HG03457 (cell line): Measurements from ENCODE around the gene TH.
"Not testable (repeated sequence)": the region's sequence is repeated elsewhere in the genome, so short reads cannot be mapped to it uniquely, and the experiment has no call there.

Source experiments
- ATAC-seq: cut with Tn5 transposase; IDR thresholded peaks from one replicate; pipeline ENCODE4 v1.9.1; 2021; ENCODE audit warnings: moderate number of reproducible peaks; ENCODE audit not compliant: unreplicated experiment

TH gene

DNA sequence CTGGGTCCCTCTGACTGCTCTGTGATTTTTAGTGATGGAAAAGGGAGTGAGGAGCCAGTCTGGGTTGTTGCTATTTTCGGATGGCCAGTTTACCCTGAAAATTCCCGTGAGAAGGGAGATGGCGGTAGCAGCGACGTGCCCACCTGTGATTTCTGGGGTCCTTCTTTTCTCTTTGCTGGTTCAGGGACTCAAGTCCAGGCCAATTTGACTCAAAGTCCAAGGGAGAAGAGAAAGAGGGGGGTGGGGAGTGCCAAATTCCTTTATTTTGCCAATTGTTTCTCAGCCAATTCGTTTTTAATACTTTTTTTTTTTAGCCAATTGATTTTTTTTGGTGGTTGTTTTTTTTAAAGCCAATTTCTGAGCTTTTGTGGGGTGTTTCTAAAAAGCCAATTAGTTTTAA lies 39.4 kb downstream of the TH start:
- ATAC-seq: no peak

DNA sequence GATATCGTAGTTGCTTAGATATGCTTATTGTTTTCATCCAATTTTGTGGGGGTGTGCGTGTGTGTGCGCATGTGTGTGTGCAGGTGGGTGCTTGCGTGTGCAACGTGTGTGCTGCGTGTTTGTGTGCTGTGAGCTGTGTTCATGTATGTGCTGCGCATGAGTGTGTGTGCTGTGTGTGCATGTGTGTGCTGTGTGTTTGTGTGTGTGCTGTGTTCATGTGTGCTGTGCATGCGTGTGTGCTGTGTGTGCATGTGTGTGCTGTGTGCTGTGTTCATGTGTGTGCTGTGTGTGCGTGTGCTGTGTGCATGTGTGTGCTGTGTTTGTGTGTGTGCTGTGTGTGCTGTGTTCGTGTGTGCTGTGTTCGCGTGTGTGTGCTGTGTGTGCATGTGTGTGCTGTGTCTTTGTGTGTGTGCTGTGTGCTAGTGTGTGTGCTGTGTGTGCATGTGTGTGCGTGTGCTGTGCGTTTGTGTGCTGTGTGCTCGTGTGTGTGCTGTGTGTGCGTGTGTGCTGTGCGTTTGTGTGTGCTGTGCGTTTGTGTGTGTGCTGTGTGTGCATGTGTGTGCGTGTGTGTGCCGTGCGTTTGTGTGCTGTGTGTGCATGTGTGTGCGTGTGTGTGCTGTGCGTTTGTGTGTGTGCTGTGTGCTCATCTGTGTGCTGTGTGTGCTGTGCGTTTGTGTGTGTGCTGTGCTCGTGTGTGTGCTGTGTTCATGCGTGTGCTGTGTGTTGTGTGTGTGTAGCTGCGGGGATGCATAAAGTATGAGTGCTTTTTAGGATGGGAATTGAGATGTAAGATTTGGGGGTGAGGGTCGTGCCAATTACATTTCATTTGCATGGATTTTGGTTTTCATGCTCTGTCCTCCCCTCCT lies 40.0 kb downstream of the TH start:
- no peak for ATAC-seq

DNA sequence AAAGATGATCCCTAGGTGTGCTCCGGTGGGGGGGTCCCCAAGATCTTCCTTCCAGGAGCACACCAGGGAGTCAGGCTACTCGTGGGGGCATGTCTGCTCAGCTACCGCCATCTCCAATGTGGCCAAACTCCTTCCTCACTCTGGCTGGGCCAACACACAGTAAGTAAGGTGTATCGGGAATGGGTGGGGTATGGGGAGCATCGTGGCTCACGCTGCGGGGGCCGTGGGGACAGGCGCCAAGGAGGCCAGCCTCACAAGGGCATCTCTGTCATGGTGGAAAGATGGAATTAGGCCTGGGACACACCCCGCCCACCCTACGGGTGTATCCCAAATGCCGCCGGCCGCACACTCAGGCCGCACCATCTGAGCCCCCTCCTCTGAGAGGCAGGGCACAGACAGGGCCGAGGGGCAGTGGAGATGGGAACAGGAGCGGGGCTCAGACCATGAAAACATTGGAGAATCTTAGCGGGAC lies 40.7 kb downstream of the TH start:
- no peak for ATAC-seq

DNA sequence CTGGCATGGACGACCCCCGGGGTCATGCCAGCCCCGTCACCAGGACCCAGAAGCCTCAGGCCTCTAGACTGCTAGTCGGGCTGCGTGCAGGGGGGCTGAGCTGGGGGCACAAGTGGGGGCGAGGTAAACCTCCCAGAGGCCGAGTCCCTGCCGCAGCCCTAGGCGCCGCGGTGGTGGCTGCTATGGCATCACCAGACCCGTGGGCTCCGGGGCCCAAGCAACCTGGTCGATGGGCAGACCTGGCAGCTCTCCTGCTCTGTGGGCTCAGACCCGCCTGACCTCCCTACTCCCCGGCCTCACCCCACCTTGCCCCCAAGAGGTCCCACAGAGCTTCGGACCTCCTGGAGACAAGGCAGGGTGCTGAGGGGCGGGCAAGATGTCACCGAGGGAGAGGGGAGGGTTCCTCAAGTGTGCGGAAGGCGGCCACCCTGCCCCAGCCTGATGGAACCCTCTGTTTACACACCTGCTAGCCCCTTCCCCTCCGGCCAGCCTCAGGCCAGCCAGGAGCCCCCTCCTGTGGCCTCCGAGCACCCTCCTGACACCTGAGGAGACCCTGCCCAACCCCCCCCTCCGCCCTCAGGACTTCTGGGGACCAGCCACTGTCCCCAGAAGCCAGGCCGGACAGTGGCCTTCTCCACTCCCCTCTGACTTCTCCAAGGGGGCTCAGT lies 41.8 kb downstream of the TH start:
- ATAC-seq: no peak

DNA sequence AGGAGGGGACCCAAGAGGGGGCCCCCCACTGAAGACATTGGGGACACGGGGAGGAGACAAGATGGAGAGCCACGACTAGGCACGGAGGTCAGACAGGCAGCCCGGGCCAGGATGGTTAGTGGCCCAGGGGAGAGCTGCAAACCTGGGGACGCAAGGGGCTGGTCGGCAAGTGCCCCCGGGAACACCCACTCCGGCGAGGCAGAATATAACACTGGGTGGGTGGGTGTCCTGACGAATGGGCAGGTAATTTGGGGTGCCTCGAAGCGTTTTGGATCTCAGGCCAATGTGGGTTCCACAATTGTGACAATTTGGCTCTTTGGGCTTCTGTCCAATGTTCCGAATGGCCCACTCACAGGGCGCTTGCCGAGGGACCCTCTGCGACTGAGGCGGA lies 42.3 kb downstream of the TH start:
- no peak for ATAC-seq

DNA sequence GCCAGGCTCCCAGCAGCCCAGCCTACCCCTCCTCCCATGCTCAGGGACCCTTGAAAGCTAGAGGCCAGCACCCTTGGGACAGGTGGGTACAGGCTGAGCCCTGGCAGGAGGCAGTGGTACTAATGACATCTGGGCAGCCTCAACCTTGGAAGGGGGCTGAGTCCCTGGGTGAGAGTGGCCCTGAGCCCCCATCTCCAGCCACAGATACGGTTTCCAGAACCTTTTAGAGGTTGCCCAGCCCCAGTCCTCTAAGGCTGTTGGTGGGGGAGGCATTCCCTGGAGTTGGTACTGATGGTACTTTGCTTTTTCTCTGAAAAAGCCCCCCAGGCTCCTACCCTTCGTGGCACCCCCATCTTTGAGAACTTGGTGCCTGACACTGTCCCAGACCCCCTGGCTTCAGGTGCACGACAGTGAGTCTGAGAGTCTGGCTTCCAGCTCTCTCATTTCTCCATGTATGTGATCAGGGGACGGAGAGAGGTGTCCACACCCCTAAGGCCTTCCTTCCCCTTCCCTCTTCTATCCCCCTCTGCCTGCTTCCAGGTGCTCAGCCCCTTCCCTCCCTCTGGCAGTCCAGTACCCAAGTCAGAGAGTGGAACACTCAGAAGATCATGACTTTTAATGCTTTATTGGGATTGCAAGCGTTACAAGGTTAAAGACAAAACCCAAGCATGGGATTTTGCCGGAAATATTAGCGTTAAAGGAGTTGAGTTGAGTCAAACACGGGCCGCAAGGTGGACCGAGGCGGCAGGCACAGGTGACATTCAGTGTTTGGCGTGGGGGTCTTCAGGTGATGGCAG lies 42.9 kb downstream of the TH start:
- no peak for ATAC-seq

DNA sequence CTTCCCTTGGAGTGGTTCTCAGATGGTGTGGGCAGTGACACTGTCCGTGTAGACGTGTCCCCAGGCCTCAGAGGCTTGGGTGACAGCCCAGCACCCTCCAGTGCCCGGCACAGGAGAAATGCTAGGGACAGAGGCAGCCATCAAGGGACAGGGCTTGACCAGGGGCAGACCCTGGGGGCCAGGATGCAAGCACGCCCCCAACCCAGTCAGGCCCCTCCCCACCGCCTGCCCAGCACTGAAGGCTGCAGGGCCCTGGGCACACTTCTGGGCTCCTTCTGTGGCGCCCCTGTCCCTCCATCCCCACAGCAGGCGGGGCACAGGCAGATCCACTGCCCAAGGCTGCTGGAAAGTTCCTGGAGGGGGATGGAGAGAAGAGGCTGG lies 43.5 kb downstream of the TH start:
- no peak for ATAC-seq

DNA sequence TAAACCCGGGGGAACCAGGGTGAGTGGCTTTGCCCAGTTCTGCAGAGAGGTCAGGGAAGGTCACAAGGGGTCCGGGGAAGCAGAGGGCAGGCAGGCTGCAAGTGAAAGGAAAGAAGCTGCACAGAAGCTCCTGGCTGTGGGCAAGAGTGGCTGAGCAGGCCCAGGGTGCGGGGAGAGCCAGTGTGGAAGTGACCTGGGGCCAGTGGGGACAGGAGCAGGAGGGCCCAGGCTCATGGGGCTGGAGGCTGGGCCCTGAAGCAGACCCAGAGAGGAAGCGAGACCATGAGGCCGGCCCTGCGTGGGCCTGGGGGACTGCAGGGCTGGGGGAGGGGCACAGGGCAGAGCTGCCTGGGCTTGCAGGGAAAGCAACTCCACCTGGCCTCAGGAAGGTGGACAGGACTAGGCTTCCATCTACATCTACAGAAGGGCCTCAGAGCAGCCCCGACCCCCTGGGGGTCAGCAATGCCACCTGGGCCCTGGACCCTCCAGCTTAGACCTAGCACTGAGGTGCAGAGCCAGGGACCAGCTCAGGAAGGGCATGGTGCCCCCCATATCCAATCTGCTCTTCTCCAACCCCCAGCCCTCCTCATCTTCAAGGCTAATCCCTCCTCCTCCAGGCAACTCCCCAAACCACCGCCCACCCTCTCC lies 44.0 kb downstream of the TH start:
- ATAC-seq: no peak

DNA sequence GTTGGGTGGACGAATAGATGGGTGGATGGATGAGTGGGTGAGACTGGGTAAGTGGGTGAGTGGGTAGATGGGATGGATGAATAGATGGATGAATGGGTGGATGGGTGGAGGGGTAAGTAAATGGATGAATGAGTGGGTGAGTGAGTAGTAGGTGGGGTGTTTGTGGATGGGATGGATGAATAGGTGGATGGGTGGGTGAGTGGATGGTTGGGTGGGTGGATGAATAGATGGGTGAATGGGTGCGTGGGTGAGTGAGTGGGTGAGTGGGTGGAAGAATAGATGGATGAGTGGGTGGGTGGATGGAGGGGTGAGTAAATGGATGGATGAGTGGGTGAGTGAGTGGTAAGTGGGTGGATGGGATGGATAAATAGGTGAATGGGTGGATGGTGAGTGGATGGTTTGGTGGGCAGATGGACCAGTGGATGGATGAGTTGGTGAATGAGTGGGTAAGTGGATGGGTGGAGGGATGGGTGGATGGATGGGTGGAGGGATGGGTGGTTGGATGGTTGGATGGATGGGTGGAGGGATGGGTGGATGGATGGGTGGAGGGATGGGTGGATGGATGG lies 45.0 kb downstream of the TH start:
- ATAC-seq: no peak

DNA sequence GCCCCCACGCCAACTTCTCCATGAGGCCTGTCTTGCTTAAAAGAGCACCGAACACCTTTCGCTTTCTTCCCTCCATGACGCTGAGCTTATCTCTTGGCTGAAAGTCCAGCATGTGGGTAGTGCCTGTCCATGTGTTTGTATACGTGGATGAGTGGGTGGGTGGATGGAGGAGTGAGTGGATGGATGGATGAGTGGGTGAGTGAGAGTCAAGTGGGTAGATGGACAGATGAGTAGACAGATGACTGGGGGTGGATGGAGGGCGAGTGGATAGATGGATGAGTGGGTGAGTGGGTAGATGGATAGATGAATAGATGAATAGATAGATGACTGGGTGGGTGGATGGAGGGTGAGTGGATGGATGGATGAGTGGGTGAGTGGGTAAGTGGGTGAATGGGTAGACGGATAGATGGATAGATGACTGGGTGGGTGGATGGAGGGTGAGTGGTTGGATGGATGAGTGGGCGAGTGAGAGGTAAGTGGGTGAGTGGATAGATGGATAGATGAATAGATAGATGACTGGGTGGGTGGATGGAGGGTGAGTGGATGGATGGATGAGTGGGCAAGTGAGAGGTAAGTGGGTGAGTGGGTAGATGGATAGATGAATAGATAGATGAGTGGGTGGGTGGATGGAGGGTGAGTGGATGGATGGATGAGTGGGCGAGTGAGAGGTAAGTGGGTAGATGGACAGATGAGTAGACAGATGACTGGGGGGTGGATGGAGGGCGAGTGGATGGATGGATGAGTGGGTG lies 46.7 kb downstream of the TH start:
- not testable (repeated sequence) for ATAC-seq

DNA sequence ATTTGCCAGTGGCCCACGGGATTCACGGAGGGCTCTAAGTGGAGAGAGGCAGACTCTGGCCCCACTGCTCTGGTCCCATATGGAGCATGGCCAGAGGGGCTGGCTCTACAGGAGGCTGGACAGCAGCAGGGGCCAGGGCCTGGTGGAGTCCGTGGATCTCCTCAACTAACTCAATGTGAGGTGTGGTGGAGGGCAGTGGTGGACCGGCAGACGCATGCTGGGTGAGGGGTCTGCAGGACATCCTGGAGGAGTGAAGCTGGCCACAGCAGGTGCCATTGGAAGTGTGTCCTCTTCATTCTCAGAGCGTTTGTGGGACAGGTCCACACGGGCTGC lies 48.0 kb downstream of the TH start:
- ATAC-seq: no peak

DNA sequence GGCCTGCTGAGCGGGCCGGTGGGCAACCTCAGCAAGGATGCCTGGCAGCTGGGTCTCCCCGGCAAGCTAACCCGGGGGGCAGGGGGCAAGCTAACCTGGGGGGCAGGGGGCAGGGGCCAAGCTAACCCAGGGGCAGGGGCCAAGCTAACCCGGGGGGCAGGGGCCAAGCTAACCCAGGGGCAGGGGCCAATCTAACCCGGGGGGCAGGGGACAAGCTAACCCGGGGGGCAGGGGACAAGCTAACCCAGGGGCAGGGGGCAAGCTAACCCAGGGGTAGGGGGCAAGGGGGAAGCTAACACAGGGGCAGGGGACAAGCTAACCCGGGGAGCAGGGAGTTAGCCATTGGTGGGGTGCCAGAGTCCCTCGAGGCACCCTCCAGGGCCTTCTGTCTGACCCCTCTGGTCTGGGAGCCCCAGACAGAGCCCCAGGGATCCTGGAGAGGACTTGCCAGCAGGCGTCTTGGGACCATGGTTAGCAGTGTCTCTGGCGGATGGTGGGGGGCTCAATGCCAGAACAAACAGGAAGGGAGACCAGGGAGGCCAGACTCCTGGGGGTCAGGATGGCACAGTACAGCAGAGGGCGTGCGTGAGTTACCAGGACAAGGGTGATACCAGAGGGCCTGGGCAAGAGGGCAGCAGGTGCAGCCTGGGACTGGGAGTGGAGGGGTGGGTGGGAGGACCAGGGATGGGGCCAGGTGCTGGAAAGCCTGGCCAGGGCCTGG lies 48.5 kb downstream of the TH start:
- ATAC-seq: no peak

DNA sequence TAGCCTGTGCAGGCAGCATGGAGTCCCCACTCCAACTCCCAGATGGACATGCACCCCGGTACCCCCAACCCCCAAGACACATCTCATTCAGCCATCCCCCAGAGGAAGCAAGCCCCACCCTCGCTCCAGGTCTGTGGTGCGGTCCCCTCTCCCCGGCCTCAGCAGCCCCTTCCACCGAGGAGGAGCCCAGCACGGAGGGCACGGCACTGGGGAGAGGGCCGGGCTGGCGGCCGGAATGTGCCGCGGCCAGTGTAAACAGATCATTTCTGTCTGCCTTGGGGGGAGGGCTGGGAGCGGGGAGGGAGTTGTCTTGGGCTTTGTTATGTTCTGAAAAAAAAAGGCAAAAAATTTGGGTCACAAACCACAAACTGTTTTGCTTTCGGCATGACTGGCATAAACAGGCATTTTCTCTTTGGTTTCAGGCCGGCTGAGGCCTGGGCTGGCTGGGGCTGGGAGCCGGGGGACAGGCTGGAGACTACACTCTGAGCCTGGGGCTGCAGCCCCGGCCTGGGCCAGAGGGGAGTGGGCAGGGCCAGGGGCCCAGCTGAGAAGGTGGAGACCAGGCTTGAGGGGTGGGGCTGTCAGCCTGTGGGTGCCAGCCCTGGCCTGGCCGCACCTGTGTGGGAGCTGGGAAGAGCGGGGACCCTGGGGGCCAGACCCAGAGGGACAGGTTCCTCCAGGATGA lies 49.3 kb downstream of the TH start:
- ATAC-seq: no peak

DNA sequence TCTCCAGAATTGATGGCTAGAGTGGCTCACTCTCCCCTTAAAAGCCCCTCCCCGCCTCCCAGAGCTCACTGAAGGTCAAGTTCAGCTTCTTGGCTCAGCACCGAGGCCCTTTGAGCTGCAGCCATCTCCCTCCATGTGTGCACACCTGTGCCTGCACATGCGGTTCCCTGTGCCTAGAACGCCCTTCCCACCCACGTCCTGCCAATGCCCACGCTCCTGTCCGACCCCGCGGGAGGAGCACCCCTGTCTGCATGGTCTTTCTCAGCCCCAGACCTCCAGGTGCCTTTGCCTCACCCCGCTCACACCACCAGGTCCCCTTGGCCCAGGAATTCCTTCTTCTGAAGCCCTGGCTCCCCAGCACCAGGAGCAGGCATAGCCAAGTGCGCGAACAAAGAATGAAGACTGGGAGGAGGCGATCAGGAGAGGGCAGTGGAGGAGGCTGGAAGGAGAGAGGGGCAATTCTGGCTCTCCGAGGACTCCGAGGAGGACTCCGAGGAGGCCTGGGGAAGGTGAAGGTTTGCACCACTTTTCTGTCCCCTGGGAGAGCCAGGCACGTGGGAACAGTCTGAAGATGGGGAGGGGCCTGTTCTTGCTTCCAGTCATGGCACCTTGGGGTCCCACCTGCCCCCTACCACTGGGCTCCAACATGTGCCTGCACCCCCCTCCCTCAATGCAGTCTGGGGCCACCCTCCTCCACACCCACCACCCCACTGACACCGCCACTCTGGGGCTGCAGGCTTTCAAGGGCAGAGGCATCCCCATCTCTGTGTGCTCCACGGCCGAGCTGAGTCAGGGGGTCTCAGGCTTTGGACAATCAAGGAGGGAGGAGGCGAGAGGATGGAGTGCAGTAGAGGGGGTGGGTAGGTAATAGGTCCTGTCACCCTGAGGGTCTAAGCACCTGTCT lies 50.1 kb downstream of the TH start:
- ATAC-seq: no peak

DNA sequence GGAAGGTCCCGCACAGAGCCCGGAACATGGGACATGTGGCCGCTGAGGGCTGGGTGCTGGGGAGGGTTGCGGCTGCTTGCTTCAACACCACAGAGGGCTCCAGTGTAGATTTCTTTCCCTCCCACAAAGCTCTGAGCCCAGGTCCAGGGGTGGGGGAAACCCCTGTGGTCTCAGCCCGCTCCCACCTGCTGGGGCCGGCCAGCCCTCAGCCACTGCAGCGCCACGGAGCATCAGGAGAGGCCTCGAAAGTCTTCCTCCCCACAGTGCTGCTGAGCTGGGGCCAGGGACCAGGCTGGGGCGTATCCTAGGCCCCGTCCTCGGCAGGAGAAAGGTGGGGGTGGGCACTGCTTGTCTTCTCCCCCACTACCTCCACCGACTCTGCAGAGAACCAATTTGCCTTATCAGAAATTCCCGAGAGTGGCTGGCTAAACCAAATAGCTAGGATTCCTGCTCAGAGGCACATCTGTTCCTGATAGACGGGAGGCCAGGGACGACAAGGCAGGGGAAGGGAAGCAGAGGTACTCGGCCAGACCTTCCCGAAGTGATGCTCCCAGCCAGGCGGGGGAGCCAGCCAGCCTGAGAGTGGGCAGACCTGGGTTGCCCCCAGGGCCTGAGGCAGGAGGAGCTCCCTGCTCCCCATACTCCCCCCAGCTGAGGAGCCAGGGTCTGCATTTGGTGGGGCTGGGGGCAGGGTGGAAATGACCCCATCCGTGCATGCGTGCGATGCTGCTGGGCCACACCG lies 51.1 kb downstream of the TH start:
- no peak for ATAC-seq

DNA sequence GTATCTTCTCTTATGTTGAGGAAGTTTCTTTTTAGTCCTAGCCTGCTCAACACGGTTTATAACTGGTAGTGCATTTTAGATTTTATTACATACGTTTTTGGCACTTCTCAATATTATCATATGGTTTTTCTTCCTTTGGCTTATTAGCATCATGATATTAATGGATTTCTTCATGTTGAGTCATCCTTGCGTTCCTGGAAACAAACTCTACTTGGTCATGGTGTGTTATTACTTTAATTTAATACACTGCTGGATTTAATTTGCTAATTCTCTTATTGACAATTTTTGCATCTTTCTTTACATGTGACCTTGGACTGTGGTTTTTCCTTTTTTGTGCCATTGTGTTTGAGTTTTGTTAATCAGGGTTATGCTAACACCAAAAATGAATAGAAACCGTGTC lies 52.9 kb downstream of the TH start:
- no peak for ATAC-seq

DNA sequence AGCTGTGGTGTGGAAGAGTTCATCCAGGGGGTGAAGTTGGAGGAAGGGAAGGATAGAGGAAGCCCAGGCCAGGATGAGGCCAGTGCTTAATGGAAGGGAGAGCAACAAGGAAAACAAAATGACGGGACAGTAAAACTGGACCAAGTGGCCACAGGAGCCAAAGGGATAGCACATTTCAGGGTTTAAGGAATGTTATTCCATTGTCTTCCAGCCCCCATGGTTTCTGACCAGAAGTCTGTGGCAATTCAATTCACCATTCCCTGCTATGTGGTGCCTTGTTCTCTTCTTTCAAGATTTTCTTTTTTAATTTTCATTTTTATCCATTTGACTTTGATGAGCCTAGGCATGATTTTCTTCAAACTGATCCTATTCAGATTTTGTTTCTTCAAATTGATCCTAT lies 54.9 kb downstream of the TH start:
- ATAC-seq: no peak
